Measurements from ENCODE around the gene BLID.

BLID gene

GRCh38 chr11:122075016-122075415 is 41.0 kb downstream of the BLID start:
- no peak for DNase-seq

GRCh38 chr11:122074022-122074421 is 42.0 kb downstream of the BLID start:
- no peak for DNase-seq

DNA sequence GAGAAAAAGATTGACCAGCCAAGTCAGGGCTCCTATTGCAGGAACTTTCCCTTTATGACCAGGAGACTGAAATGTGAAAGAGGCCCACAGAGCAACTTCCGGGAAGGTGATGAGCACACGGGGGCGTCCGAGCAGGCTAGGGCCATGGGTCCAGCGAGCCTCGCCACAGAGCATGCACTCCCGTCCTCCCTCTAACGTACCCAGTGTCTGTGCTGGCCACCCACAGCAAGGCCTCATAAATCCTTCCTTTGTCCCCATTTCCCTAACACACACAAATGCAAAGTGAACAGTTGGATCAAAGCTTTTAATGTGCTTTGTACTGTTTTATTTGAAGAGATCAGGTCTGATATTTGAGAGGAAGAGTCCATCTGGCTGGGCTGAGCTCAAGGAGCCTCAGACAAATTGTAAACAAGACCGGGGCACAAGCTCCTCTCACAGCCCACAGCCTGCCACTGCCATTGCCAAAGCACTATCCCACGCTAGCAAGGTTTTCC is 44.3 kb downstream of the BLID start:
- DNase-seq, result no peak

- no peak for DNase-seq
Measured at GRCh38 chr11:122069707-122070360, 46.2 kb downstream of the BLID start.

GRCh38 chr11:122068837-122069236 is 47.2 kb downstream of the BLID start:
- DNase-seq, result no peak

GRCh38 chr11:122068141-122068540 is 47.9 kb downstream of the BLID start:
- no peak for DNase-seq

All from NK-92 treated with Interleukin-12 subunit alpha and Interleukin-12 subunit beta, amount 100 ng/mL, for 24 hours (cell line).